DND-41 (cell line): Measurements from ENCODE around the gene CYP27A1.

Experiments used
- ATAC-seq: fragments of 200-7000 bp; cut with Tn5 transposase; 3 replicates; pipeline ENCODE4 v1.9.1; 2021; ENCODE audit warnings: low read depth; ENCODE audit not compliant: insufficient read depth
- DNase-seq: peaks from one replicate; pipeline ENCODE4 v3.0.0-alpha.2; 2020
- H2AFZ ChIP-seq: 2 replicates; pipeline ENCODE4 v1.6.0; 2012; ENCODE audit warnings: low read depth, low read length
- H3K27ac ChIP-seq: 2 replicates; pipeline ENCODE4 v1.5.1; 2012; ENCODE audit warnings: low read length, inconsistent platforms
- H3K27me3 ChIP-seq: fragments of 200-600 bp; sonication (generic); 2 replicates; pipeline ENCODE4 v1.6.0; 2012; ENCODE audit warnings: low read length, mild to moderate bottlenecking, inconsistent platforms; ENCODE audit not compliant: insufficient read depth, poor library complexity
- H3K36me3 ChIP-seq: 2 replicates; pipeline ENCODE4 v1.5.1; 2012; ENCODE audit warnings: low read length, inconsistent platforms; ENCODE audit not compliant: insufficient read depth
- H3K4me1 ChIP-seq: 2 replicates; pipeline ENCODE4 v1.5.1; 2012; ENCODE audit warnings: mild to moderate bottlenecking, low read length; ENCODE audit not compliant: insufficient read depth
- H3K4me2 ChIP-seq: 2 replicates; pipeline ENCODE4 v1.6.0; 2012; ENCODE audit warnings: mild to moderate bottlenecking, moderate library complexity, low read length, inconsistent platforms; ENCODE audit not compliant: insufficient read depth
- H3K4me3 ChIP-seq, 2 experiments: fragments of 200-600 bp in 1 of 2; shearing (Covaris generic) in 1 of 2; 2 replicates each; pipeline ENCODE4 v1.5.1; 2012 to 2016; ENCODE audit warnings: inconsistent platforms in 2 of 2, low read length in 2 of 2, mild to moderate bottlenecking in 2 of 2, low read depth in 1 of 2, moderate library complexity in 1 of 2
- H3K79me2 ChIP-seq: 2 replicates; pipeline ENCODE4 v1.6.0; 2012; ENCODE audit warnings: low read length, inconsistent platforms; ENCODE audit not compliant: insufficient read depth
- H3K9ac ChIP-seq: 2 replicates; pipeline ENCODE4 v1.6.0; 2012; ENCODE audit warnings: low read depth, mild to moderate bottlenecking, inconsistent platforms, low read length, moderate library complexity
- H3K9me3 ChIP-seq: 2 replicates; pipeline ENCODE4 v1.5.1; 2012; ENCODE audit warnings: low read length, moderate library complexity, mild to moderate bottlenecking, inconsistent platforms; ENCODE audit not compliant: insufficient read depth, severe bottlenecking
- H4K20me1 ChIP-seq: 2 replicates; pipeline ENCODE4 v1.6.0; 2012; ENCODE audit warnings: low read length; ENCODE audit not compliant: insufficient read depth
- CTCF ChIP-seq: IDR thresholded peaks from 2 replicates; pipeline ENCODE4 v1.5.1; 2012; ENCODE audit warnings: borderline replicate concordance, low read length, moderate library complexity, mild to moderate bottlenecking; ENCODE audit not compliant: poor library complexity, severe bottlenecking; ENCODE audit errors: extremely low read depth
- EZH2 ChIP-seq: IDR thresholded peaks from 3 replicates; pipeline ENCODE4 v1.6.1; 2012; ENCODE audit warnings: borderline replicate concordance, low read depth, mild to moderate bottlenecking, moderate library complexity, low read length, inconsistent platforms; ENCODE audit not compliant: severe bottlenecking

CYP27A1 gene

GRCh38 chr2:218734190-218734975 lies 47.6 kb upstream of the CYP27A1 start:
- Histone ChIP-seq H3K27me3 (no peaks in the 10 kb centered on the region), H2AFZ (no peak overlapping the region), H3K36me3 (peaks cover 50% of the 10 kb centered on the region), H3K9ac (no peak overlapping the region), H3K4me3 (no peak overlapping the region), H3K27ac (no peak overlapping the region), H4K20me1 (peaks cover 51% of the 10 kb centered on the region), H3K4me2 (no peak overlapping the region), H3K9me3 (no peaks in the 10 kb centered on the region), H3K79me2 (peaks cover 77% of the 10 kb centered on the region), H3K4me1 (no peaks in the 10 kb centered on the region)
- DNase-seq (no peak), ATAC-seq (no peak)
- TF ChIP-seq EZH2 = no peak
- TF ChIP-seq CTCF = no peak

- Histone ChIP-seq H3K27ac (no peak overlapping the region), H4K20me1 (peaks cover 60% of the 10 kb centered on the region), H3K4me1 (no peaks in the 10 kb centered on the region), H3K27me3 (no peaks in the 10 kb centered on the region), H3K9me3 (no peaks in the 10 kb centered on the region), H3K79me2 (peaks cover 62% of the 10 kb centered on the region), H3K9ac (no peak overlapping the region), H3K36me3 (peaks cover 71% of the 10 kb centered on the region), H3K4me3 (no peak overlapping the region), H2AFZ (no peak overlapping the region), H3K4me2 (no peak overlapping the region)
- ATAC-seq = no peak
- TF ChIP-seq EZH2 (no peak), CTCF (no peak)
- DNase-seq = no peak
Measured at GRCh38 chr2:218736531-218736930, 45.4 kb upstream of the CYP27A1 start.

- ATAC-seq (no peak), DNase-seq (no peak)
- H3K79me2 ChIP-seq = peaks cover 6% of the 10 kb centered on the region
- H3K9me3 ChIP-seq = no peaks in the 10 kb centered on the region
- no peak overlapping the region for H3K27ac ChIP-seq
- H3K9ac ChIP-seq = no peak overlapping the region
- TF ChIP-seq CTCF = no peak
- TF ChIP-seq EZH2 = no peak
- H3K36me3 ChIP-seq = peaks cover 92% of the 10 kb centered on the region
- H3K27me3 ChIP-seq = no peaks in the 10 kb centered on the region
- no peak overlapping the region for H3K4me3 ChIP-seq
- H2AFZ ChIP-seq = no peak overlapping the region
- H4K20me1 ChIP-seq = peaks cover 22% of the 10 kb centered on the region; the same call in 1 of the 2 replicates
- no peaks in the 10 kb centered on the region for H3K4me1 ChIP-seq
- no peak overlapping the region for H3K4me2 ChIP-seq
Measured at GRCh38 chr2:218743068-218743467, 38.9 kb upstream of the CYP27A1 start.
